ENCODE data around the gene SLC14A1.

DNA sequence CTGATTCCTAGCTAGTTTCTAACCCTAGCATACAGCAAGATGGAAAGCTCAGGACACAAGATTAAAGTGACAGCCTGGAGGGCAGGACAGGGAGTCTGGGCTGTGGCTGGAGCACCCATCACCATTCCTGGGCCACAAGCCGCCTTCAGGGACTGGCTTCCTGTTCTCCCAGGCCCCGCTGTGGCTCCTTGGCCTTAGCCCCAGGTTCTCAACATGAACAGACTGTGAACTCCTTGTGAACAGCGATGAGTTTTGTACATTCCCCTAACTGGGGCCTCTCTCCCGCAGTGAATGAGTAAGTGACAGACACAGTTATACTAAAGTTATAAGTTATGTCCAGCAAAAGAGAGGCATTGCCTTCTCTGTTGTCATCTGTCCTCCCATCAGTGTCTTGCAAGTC lies 35.9 kb upstream of the SLC14A1 start:
- TF ChIP-seq, protein P1, sequence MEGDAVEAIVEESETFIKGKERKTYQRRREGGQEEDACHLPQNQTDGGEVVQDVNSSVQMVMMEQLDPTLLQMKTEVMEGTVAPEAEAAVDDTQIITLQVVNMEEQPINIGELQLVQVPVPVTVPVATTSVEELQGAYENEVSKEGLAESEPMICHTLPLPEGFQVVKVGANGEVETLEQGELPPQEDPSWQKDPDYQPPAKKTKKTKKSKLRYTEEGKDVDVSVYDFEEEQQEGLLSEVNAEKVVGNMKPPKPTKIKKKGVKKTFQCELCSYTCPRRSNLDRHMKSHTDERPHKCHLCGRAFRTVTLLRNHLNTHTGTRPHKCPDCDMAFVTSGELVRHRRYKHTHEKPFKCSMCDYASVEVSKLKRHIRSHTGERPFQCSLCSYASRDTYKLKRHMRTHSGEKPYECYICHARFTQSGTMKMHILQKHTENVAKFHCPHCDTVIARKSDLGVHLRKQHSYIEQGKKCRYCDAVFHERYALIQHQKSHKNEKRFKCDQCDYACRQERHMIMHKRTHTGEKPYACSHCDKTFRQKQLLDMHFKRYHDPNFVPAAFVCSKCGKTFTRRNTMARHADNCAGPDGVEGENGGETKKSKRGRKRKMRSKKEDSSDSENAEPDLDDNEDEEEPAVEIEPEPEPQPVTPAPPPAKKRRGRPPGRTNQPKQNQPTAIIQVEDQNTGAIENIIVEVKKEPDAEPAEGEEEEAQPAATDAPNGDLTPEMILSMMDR (IDR thresholded peaks at IDR 0.05 in 8 of 11, conservative IDR thresholded peaks at IDR 0.05 in 3 of 11): no peak
- TF ChIP-seq POLR2AphosphoS5 (IDR thresholded peaks at IDR 0.05): no peak
- TF ChIP-seq POLR2A (IDR thresholded peaks at IDR 0.05): no peak
